GM21825 (cell line): ENCODE results near the gene LUC7L3.
"Not testable (repeated sequence)": the region's sequence is repeated elsewhere in the genome, so short reads cannot be mapped to it uniquely, and the experiment has no call there.

Source experiments
- ATAC-seq: cut with Tn5 transposase; IDR thresholded peaks from one replicate; pipeline ENCODE4 v1.9.1; 2021; ENCODE audit warnings: mild to moderate bottlenecking, moderate library complexity; ENCODE audit not compliant: unreplicated experiment

The LUC7L3 gene

DNA sequence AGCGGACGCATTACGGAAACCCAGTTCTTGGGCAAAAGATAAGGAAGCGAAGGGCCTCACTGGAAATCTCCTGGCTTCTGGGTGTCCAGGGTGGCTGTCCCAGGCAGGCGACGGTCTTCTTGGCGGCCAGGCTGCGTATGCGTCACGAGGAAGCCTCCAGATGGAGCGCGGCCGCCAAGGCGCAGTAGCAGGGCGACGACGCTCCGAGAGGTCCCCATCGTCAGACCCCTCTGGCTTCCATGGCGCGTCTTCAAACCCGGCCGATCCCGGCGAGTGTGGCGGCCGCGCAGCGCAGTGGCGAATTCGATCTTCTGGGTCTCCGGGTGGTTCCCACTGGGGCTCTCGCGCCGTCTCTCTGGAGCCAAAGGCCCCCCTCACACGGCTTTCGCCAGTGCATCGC, 61.8 kb downstream of the LUC7L3 start:
- ATAC-seq, result no peak

DNA sequence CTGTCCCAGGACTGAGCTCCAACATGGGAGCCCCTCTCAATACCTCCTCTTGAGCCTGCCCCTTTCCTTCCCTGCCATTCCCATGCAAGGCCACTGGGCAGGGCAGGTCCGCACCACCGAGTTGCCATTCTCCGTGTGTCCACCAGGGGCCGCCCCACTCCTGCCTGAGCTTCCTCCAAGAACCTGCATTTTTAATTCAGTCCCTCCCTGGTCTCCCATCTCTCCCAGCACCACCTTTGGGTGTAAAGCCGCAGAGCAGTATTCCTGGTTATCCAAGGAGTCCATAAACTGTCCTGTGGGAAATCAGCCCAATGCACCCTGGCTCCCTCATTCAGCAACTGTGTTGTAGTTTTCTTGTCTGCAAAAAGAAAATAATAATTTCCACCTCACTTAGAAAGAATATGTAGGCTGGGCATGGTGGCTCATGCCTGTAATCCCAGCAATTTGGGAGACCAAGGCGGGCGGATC, 63.8 kb downstream of the LUC7L3 start:
- peak; percentile 47 for ATAC-seq

GRCh38 chr17:50783905-50784304, 64.5 kb downstream of the LUC7L3 start:
- ATAC-seq, result no peak

DNA sequence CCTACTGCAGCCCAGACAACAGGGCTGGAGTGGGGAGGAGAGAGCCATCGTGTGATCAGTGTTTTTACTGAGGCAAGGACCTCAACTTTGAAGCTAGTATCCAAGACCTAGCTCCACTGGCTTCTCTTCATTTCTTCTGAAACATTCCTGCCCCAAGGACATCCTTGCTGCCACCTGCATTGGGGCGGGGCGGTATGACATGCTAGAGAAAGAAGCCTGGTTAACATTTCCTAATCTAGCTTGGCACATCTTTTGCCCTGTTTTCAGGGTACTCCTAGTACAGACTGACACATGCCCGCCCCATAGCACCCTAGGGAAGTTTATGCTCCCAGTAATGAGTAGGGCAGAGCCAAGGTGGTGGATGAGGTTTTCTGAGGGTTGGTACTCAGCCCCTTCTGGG, 65.7 kb downstream of the LUC7L3 start:
- no peak for ATAC-seq

- no peak for ATAC-seq
Measured at GRCh38 chr17:50785946-50786570, 66.7 kb downstream of the LUC7L3 start.

DNA sequence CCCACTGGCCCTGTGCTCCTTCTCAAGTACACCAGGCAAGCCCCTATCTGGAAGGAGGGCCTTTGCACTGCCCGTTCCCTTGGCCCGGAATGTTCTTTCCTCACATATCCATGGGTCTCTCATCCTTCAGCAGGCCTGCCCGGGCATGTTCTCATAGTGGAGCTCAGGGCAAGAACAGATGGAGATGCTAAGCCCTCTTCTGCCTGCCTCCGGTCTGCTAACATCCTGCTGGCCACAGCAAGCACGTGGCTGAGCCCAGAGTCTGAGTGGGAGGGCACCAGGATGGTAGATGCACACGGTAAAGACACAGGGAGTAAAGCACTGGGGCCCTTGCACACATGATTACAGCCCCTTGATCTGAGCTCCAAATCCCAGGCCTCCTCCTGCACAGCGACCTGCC, 67.7 kb downstream of the LUC7L3 start:
- ATAC-seq, result no peak

DNA sequence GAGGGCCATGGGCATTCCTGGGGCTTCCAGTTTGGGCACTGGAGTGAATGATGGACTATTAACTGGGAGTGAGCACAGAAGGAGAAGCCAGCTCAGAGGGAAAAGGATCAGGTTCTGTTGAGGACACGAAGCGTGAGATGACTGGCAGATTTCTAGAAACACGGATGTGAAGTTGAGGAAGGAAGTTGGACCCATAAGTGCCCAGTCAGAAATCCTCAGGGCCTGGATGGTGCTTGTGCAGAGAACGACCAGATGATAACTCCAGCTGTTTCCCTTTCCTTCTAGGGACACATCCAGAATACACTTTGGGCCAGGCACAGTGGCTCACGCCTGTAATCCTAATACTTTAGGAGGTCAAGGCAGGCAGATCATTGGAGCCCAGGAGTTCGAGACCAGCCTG, 71.2 kb downstream of the LUC7L3 start:
- no peak for ATAC-seq

DNA sequence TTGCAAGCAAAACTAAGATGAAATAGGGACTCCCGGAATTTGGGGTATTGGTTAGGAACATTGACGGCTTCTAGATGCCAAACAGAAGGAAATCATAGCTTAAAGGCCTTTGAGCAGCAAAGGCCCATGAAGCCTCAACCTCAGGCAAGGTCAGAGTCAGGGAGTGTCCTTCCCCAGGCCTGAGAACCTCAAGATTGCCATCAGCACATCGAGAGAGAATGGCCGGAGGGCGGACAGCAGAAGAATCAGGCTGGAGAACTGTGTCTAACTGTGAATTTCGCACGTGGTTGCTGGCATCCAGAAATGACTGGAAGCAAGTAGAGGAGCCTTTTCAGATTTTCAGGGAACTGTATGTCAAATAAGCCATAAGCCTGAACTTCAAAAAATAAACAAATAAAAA, 72.7 kb downstream of the LUC7L3 start:
- ATAC-seq, result no peak

- ATAC-seq, result no peak
Measured at GRCh38 chr17:50793007-50793406, 73.6 kb downstream of the LUC7L3 start.

DNA sequence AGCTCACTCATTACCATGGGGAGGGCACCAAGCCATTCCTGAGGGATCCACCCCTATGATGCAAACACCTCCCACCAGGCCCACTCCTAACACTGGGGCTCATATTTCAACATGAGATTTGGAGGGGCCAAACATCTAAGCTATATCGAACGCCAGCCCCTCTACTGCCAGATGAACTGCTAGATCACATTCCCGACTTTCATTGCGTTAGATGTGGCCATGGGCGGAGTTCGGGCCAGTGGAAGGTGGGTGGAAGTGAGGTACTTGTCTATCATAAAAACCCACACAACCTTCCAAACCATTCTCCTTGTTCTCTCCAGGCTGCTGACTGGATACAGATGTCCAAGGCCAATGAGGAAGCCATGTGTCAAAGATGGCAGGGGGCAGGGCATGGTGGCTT, 75.0 kb downstream of the LUC7L3 start:
- ATAC-seq, result no peak

- ATAC-seq, result no peak
Measured at GRCh38 chr17:50797135-50797810, 77.9 kb downstream of the LUC7L3 start.

DNA sequence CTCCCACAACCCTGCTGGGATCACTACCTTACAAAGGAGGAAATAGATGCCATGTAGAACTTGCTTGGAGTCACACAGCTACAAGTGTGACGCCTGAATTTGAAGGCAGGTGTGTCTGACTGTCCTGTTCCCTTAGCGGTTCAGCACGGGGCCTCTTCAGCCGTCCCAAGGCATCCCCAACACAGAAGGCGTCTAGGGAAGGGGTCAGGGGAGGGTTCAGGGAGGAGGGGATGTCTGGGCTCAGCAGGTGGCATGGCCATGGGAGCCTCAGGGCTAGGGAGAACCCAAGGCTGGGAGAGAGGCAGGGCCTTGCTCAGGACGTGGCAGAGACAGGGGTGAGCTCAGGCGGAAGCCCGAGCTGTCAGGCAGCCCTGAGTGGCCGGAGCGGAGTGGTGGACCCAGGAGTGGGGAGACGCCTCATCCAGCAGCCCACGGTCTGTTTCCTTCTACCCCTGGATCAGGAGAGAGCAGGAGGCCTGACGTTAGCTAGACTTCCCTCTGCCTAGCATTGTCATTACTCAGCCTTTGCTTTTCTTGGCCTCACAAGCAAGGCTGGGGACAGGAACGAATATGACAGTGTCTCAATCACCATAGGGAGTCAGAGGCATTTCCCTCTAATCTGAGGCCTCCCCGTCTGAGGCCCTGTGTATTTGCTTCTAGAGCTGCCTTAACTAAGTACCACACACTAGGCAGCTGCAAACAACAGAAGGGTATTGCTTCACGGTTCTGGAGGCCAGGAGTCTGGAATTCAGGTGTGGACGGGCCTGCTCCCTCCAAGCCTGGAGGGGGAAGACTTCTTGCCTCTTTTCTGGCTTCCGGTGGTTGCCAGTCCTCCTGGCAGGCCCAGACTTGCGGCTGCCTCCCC, 79.3 kb downstream of the LUC7L3 start:
- ATAC-seq, result no peak

- ATAC-seq, result no peak
Measured at GRCh38 chr17:50799582-50799981, 80.2 kb downstream of the LUC7L3 start.

DNA sequence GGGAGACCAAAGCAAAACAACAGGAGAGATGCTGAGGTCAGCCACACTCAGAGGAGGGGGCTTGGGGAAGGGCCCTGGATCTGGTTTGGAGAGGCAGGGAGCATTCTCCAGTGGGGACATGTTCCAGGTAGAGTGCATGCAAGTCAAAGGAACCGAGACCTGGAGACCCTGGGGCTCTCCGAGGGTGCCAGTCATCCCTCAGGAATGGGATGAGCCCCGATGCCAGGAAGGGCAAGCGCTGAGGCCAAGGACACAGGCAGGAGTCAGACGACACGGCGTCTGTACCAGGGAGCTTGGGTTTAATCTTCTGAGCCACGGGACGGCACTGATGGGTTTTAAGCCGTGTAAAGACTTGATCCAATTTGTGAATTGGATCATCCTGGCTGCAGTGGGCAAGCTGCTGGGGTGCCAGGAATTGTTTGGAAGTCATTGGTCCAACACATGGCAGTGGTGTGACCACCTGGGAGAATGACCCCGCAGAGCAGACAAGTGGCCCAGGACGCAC, 80.8 kb downstream of the LUC7L3 start:
- ATAC-seq, result no peak

GRCh38 chr17:50802609-50803571, 83.5 kb downstream of the LUC7L3 start:
- ATAC-seq, result no peak

- no peak for ATAC-seq
Measured at GRCh38 chr17:50803676-50804075, 84.3 kb downstream of the LUC7L3 start.

DNA sequence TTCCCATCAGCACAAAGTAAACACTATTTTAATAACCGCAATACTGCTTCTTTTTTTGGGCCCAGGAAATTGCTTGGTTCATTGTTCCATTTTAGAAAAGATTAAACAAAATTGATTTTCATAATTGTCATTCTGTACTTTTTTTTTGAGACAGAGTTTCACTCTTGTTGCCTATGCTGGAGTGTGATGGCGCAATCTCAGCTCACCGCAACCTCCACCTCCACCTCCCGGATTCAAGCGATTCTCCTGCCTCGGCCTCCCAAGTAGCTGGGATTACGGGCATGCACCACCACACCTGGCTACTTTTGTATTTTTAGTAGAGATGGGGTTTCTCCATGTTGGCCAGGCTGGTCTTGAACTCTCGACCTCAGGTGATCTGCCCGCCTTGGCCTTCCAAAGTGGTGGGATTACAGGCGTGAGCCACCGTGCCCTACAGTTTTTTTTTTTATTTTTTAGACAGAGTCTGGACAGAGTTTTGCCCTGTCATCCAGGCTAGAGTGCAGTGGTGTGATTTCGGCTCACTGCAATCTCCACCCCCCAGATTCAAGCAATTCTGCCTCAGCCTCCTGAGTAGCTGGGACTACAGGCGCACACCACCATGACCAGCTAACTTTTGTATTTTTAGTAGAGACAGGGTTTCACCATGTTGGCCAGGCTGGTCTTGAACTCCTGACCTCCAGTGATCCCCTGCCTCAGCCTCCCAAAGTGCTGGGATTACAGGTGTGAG, 85.5 kb downstream of the LUC7L3 start:
- not testable (repeated sequence) for ATAC-seq

- ATAC-seq, result no peak
Measured at GRCh38 chr17:50805486-50805885, 86.1 kb downstream of the LUC7L3 start.
